IMR-90 (cell line): Measurements from ENCODE around the gene PLSCR5.

ENCODE experiments used
- BHLHE40 ChIP-seq: fragments of 150-350 bp; IDR thresholded peaks from 2 replicates; pipeline ENCODE4 v1.6.1; 2016; ENCODE audit warnings: mild to moderate bottlenecking, low read depth, low read length
- MAFK ChIP-seq: IDR thresholded peaks from 2 replicates; pipeline ENCODE4 v1.6.1; 2012; ENCODE audit warnings: low read depth, low read length, improper control_type of control experiment
- NFE2L2 ChIP-seq: fragments of 150-350 bp; IDR thresholded peaks from 2 replicates; pipeline ENCODE4 v1.6.1; 2016; ENCODE audit warnings: low read depth, mild to moderate bottlenecking, low read length
- POLR2A ChIP-seq: IDR thresholded peaks from 2 replicates; pipeline ENCODE4 v1.6.1; 2012; ENCODE audit warnings: mild to moderate bottlenecking, low read depth, low read length
- RAD21 ChIP-seq: IDR thresholded peaks from 2 replicates; pipeline ENCODE4 v1.6.1; 2012; ENCODE audit warnings: low read length, improper control_type of control experiment
- TF ChIP-seq, protein P1 (sequence below): conservative IDR thresholded peaks from 2 replicates; pipeline ENCODE4 v1.5.1; 2012; ENCODE audit warnings: mild to moderate bottlenecking, low read depth, low read length, improper control_type of control experiment
- TF ChIP-seq, protein P2 (sequence below): fragments of 150-350 bp; IDR thresholded peaks from 2 replicates; pipeline ENCODE4 v1.6.1; 2016; ENCODE audit warnings: low read depth, mild to moderate bottlenecking, low read length, moderate library complexity, borderline replicate concordance

GRCh38 chr3:146546366-146546965 is 58.7 kb downstream of the PLSCR5 start:
- TF ChIP-seq, protein P1, sequence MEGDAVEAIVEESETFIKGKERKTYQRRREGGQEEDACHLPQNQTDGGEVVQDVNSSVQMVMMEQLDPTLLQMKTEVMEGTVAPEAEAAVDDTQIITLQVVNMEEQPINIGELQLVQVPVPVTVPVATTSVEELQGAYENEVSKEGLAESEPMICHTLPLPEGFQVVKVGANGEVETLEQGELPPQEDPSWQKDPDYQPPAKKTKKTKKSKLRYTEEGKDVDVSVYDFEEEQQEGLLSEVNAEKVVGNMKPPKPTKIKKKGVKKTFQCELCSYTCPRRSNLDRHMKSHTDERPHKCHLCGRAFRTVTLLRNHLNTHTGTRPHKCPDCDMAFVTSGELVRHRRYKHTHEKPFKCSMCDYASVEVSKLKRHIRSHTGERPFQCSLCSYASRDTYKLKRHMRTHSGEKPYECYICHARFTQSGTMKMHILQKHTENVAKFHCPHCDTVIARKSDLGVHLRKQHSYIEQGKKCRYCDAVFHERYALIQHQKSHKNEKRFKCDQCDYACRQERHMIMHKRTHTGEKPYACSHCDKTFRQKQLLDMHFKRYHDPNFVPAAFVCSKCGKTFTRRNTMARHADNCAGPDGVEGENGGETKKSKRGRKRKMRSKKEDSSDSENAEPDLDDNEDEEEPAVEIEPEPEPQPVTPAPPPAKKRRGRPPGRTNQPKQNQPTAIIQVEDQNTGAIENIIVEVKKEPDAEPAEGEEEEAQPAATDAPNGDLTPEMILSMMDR, result no peak
- TF ChIP-seq RAD21 (no peak), NFE2L2 (no peak), MAFK (no peak), POLR2A (no peak), BHLHE40 (no peak)
- TF ChIP-seq, protein P2, sequence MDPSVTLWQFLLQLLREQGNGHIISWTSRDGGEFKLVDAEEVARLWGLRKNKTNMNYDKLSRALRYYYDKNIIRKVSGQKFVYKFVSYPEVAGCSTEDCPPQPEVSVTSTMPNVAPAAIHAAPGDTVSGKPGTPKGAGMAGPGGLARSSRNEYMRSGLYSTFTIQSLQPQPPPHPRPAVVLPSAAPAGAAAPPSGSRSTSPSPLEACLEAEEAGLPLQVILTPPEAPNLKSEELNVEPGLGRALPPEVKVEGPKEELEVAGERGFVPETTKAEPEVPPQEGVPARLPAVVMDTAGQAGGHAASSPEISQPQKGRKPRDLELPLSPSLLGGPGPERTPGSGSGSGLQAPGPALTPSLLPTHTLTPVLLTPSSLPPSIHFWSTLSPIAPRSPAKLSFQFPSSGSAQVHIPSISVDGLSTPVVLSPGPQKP, result no peak
